Breast epithelium (tissue), 3 donors: ENCODE data around the gene PATL2.

Source experiments
- POLR2A ChIP-seq: fragments of 450-650 bp; IDR thresholded peaks from one replicate; pipeline ENCODE4 v1.6.1; 2016; ENCODE audit warnings: antibody characterized with exemption, mild to moderate bottlenecking, moderate library complexity
- TF ChIP-seq, protein P1 (sequence below), 3 donors: fragments of 450-650 bp; IDR thresholded peaks; one replicate each; pipeline ENCODE4 v1.5.1; 2016 to 2017; ENCODE audit warnings: antibody characterized with exemption in 3 of 3, mild to moderate bottlenecking in 3 of 3, moderate library complexity in 3 of 3

GRCh38 chr15:44728576-44729407 is 17.7 kb upstream of the PATL2 start:
- TF ChIP-seq, protein P1, sequence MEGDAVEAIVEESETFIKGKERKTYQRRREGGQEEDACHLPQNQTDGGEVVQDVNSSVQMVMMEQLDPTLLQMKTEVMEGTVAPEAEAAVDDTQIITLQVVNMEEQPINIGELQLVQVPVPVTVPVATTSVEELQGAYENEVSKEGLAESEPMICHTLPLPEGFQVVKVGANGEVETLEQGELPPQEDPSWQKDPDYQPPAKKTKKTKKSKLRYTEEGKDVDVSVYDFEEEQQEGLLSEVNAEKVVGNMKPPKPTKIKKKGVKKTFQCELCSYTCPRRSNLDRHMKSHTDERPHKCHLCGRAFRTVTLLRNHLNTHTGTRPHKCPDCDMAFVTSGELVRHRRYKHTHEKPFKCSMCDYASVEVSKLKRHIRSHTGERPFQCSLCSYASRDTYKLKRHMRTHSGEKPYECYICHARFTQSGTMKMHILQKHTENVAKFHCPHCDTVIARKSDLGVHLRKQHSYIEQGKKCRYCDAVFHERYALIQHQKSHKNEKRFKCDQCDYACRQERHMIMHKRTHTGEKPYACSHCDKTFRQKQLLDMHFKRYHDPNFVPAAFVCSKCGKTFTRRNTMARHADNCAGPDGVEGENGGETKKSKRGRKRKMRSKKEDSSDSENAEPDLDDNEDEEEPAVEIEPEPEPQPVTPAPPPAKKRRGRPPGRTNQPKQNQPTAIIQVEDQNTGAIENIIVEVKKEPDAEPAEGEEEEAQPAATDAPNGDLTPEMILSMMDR (IDR thresholded peaks at IDR 0.05), result no peak
- TF ChIP-seq POLR2A, result peak; percentile 76
